Activated naive CD8-positive, alpha-beta T cell treated with anti-CD3 and anti-CD28 coated beads, Interleukin-2, amount 50 U/mL, for 16 hours (primary cell): ENCODE results near the gene TMEM204.

Source experiments
- DNase-seq: peaks from one replicate; pipeline ENCODE4 v3.0.0-alpha.2; 2020; ENCODE audit warnings: low read depth, low spot score

TMEM204 gene

GRCh38 chr16:1499756-1500464, 33.6 kb upstream of the TMEM204 start:
- no peak for DNase-seq

GRCh38 chr16:1500465-1501150, 32.9 kb upstream of the TMEM204 start:
- no peak for DNase-seq

- no peak for DNase-seq
These were observed 31.8 kb upstream of the TMEM204 start for GRCh38 chr16:1501630-1502029.

DNA sequence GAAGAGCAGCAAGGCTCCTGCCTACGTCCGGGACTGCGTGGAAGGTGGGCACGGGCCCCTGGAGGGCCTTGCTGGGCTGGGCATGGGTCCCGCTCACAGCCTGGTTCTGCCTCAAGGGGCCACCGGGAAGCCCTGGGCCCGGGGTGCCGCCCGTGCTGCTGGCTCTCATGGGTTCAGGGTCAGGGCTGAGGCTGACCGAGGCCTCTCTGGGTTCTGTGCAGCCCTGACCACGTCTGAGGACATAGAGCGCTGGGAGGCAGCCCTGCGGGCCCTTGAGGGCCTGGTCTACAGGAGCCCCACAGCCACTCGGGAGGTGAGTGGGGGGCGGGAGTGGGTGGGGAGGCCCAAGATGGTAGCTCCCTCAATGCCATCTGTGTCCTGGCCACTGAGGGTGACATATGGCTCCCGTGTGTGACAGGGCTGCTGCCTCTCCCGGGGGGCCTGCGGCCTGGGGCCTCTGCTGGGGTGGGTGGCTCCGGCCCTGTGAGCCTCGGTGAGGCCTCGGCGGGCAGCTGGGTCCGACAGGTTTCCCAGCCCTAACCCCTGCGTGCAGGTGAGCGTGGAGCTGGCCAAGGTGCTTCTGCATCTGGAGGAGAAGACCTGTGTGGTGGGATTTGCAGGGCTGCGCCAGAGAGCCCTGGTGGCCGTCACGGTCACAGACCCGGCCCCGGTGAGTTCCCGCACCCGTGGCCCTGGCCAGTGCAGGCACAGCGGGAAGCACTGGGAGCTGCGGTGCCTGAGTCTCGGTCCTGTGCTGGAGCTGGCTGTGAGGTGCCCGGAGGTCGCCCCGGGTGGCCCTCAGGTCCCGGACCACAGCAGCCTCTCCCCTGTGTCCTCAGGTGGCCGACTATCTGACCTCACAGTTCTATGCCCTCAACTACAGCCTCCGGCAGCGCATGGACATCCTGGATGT, 31.1 kb upstream of the TMEM204 start:
- DNase-seq = no peak

GRCh38 chr16:1503110-1503955, 30.1 kb upstream of the TMEM204 start:
- no peak for DNase-seq

- no peak for DNase-seq
These were observed 28.2 kb upstream of the TMEM204 start for GRCh38 chr16:1505073-1505844.

DNA sequence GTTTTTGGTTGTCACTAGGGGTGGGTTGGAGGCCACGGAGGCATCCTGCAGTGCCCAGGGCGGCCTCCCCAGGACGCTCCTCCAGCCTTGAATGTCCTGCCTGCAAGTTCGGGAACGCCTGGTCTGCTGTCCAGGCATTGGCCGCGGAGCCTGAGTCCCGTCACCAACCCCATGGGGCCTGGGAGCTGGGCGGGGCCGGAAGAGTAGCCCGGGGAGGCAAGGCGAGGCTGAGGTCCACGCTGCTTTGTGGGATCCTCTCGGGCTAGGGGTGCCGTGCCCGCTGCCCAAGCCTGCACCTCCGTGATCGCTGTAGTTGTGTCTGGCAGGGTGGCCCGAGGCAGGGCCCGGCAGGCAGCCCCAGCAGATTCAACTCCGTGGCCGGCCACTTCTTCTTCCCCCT, 27.6 kb upstream of the TMEM204 start:
- no peak for DNase-seq

GRCh38 chr16:1506494-1507213, 26.8 kb upstream of the TMEM204 start:
- DNase-seq = no peak

DNA sequence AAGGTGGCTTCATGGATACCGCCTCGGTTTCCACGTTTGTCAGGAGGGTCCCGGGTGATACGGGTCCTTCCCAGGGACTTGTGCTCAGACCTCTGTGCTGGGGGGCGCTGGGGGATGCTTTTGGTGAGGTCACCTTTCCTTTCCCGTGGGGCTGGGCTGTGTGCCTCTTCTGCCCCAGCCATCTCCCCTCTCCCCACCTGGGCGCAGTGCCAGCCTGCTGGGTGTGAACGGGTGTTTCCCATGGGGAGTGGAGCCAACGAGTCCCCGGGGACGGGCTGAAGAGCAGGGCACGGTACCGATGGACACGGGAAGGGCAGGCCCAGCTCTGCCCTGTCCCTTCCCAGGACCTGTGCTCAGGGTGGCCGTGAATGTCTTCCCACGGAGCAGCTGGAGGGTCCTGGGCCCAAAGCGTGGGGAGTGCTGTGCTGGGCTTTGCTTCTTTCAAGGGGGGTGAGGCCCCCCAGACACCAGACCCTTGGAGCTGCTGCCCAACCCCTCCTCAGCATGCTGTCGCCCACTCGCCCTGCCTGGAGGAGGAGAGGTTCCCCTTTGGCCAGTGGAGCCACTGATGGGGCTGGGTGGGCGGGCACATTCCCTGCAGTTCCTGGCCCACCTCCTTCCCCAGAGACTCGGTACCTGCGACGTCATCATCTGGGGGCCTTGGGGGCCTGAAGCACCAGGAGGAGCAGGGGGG, 24.8 kb upstream of the TMEM204 start:
- DNase-seq = no peak

- DNase-seq = no peak
These were observed 23.9 kb upstream of the TMEM204 start for GRCh38 chr16:1509307-1510221.

- no peak for DNase-seq
These were observed 23.2 kb upstream of the TMEM204 start for GRCh38 chr16:1510272-1510671.

DNA sequence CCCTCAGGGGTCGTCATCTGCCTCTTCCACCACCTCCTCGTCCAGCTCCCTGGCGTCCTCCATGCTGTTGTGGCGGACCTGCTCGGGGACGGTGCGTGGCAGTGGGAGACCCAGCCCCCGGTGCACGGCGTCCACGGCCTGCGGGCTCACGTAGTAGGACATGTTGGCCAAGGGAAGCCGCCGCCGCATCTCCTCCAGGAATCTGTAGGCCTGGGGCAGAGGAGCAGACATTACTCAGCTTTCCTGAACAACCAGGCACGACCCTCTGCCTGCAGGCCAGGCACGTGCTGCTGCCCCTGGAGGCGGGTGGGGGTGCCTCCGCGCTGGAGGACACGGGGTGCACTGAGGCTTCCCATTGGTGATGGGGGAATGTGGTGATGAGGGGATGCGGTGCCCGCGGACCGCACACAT, 22.5 kb upstream of the TMEM204 start:
- no peak for DNase-seq

DNA sequence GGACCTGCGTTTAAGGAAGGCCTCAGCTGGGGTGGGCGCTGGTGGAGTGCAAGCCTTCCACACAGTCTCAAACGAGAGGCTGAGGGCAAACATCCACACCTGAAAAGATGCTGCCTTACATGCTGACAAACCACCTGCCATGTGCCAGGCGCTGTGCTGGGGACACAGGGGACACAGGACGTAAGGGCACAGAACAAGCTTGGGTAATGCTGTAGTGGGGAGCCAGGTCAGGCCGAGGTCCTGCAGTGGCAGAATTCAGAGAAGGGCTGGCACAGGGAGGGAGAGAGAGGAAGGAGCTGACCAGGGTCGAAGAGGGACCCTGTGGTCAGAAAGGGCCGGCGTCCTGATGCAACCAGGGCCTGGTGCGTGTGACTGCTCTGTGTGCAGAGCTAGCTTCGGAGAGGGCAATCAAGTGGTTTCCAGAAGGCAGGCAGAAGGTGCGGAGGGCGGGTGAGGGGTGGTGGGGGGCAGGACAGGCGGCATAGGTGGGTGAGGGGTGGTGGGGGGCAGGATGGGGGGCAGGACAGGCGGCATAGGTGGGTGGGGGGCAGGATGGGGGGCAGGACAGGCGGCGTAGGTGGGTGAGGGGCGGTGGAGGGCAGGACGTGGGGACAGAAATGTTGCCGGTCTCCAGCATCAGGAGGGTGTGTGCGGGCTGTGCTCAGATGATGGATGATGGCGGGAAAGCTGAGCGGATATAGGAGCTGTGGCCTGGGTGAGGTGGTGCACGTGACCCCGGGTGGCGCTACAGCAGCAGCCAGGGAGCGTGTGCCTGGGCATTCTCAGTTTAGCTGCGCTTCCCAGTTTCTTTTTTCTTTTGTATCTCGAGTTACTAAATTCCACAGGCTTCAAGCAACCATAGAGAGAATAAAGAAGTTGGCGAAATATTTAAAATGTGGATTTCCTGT, 21.6 kb upstream of the TMEM204 start:
- no peak for DNase-seq

DNA sequence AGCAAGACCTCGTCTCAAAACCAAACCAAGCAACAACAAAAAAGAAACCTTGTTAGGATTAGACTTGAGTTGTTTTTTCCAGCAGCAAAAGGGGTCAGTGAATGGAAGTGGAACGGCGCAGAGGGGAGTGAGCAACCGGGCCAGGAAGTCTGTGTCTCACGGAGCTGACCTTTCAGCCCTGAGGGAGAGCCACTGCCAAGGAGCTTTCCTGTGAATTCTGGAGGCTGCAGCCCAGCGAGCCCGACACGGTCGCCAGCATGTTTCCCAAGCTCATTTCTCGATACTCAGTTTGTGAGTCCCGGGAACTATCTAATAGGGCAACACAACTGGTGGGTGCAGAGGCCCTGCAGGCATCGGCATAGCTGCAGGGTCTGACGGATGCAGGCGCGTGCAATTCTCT, 20.7 kb upstream of the TMEM204 start:
- no peak for DNase-seq

GRCh38 chr16:1514507-1514906, 19.0 kb upstream of the TMEM204 start:
- DNase-seq = no peak

DNA sequence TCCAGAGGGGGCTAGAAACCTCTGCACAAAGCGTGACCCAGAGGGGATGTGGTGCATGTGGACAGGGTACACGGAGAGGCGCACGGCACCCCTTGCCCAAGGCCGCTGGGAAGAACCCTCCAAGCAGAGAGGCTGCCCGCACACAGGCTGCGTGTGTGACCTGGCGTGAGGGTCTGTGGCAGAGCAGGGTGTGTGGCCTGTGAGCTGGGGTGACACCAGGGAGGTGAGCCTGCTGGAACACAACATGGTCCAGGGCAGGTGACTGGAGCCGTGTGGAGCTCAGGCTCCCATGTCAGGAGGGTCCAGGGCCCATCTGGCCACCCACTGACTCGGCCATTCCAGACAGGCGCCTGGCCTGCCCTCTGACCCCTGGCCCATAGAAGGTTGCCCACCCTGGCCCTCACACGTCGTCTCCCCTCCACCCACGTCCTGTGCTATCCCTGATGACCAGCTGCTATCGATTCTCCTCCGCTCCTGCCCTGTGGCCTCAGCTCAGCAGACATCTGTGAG, 14.8 kb upstream of the TMEM204 start:
- DNase-seq = no peak

DNA sequence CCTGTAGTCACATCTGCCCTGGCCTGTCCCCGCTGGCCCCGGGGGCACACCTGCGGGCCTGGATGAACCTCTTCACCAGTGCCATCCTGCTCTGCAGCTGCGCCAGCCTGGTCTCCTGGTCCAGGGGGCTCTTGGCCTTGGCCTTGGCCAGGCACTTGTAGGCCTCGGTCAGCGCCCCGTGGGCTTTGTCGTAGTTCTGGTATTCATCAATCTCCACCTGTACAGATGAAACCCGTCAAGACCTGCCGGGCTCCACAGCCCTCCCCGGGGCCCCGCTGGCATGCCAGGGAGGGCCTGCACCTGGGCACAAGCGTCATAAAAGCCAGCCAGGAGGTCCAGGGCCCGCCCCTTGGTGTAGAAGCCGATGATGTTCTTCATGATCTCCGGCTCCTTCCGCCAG, 13.6 kb upstream of the TMEM204 start:
- DNase-seq = no peak
